ENCODE measurements around the gene LAMA4.

LAMA4 gene

GRCh38 chr6:112272799-112273198, 18.4 kb upstream of the LAMA4 start:
- no peak for DNase-seq (ENCODE audit: low read depth)

DNA sequence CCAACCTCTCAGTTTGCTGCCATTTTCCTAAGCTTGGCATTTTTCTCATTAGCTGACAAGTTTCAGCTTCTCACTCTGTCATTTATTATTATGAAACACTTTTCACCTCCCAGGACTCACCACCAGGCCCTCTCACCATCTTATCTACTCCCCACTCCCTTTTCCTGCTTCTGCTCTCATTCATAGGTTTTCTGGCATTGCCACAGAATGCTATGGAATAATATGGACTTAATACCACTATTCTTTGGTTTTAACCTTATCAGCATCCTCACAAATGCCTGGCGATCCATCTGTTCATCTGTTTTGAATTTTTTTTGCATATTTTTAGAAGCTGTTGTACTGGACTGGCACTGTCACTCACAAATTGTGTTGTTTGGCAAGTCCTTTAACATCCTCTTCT, 16.4 kb upstream of the LAMA4 start:
- DNase-seq (ENCODE audit: low read depth), result no peak

GRCh38 chr6:112269979-112270566, 15.7 kb upstream of the LAMA4 start:
- no peak for DNase-seq (ENCODE audit: low read depth)

DNA sequence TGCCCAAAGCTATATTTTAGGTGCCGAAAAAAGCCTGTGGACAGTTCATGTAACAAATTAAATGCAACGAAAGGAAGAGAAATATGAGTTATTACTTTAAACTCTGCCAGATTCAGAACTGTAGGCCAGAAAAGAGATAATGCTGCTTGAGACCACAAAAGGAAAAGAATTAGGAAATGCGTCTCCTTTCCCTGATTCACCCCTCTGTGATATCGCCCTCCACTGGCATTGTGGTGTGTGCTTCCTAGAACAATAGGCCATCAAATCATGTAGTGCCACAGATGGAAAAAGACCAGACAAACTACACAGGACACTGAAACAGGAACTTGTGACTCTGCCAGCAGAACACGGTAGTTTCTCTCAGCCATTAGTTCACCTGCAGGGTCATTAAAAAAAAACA, 14.7 kb upstream of the LAMA4 start:
- no peak for DNase-seq (ENCODE audit: low read depth)

DNA sequence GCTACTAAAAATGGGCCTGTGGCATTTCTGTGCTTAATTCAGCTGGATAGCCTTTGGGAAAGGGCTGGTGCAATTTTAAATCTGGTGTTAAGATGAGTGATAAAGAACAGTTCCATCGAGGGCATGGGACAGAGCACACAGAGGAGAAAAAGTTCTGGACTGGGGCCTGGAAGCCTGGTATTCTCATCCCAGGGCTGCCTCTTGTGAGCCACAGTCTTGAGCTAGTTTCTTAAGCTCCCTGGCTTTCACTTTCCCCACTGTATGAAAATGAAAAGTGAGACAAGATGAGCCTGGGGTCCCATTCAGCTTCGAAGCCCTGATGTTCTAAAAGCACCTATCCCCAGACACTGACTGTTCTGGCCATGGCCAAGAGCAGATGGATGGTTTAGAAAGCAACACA, 14.3 kb upstream of the LAMA4 start:
- DNase-seq (ENCODE audit: low read depth), result no peak

- DNase-seq (ENCODE audit: low read depth), result no peak
Measured at GRCh38 chr6:112268019-112268418, 13.7 kb upstream of the LAMA4 start.

DNA sequence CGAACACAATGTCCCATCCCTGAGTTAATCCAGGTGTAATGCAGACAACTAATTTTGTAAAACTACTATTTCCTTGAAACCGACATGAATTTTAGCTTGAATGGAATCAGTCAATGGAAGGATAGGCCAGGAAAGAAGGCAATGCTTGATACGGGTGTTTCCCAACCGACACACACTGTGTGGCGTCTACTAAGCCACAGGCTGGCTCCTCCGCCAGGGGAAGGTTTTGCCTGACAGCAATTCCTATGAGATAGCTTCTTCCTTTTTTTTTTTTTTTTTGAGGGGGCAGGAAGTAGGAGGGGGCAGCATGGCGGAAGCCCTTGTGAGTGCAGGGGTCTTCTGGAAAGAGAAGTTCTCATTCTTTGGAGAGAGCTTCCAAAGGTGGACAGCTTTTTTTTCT, 12.0 kb upstream of the LAMA4 start:
- DNase-seq (ENCODE audit: low read depth), result no peak

DNA sequence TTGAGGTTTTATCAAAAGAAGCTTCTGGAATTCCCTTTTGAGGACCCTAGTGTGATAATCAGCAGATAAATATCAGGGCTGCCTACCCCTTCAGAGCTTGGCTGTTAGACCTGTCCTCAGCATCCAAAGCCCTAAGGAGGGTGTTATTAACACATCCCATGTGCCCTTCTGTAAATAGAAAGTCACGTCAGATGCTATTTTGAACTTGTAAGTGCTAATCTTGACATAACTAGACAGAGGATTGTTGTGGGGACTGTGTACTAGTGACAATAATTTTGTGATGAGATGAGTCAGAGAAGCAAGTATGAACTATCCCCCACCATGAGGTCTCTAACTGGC, 4.9 kb upstream of the LAMA4 start:
- DNase-seq (ENCODE audit: low read depth), result no peak

GRCh38 chr6:112258642-112259336, 4.4 kb upstream of the LAMA4 start:
- DNase-seq (ENCODE audit: low read depth), result no peak

GRCh38 chr6:112257178-112257855, 3.0 kb upstream of the LAMA4 start:
- no peak for DNase-seq (ENCODE audit: low read depth)

DNA sequence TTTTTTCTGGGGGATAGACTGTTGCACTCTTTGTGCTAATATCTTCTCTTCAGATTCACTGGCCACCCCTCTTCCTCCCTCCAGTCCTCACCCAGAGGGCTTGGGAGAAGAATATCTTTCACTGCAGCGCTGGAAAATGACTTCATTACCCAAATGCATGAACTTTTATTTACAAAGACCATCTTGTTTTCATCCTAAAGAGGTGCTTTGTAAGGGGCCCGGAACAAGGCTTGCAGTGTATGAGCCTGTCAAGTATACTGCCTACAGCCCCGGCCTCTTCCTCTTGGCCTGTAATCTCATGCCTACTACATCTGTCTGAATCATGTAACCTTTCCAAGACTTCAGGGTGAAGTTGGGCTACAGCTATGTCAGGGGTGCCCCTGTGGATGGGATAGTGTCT, 554 bp upstream of the LAMA4 start:
- DNase-seq (ENCODE audit: low read depth), result no peak

GRCh38 chr6:112253498-112253840, 898 bp downstream of the LAMA4 start:
- no peak for DNase-seq (ENCODE audit: low read depth)

DNA sequence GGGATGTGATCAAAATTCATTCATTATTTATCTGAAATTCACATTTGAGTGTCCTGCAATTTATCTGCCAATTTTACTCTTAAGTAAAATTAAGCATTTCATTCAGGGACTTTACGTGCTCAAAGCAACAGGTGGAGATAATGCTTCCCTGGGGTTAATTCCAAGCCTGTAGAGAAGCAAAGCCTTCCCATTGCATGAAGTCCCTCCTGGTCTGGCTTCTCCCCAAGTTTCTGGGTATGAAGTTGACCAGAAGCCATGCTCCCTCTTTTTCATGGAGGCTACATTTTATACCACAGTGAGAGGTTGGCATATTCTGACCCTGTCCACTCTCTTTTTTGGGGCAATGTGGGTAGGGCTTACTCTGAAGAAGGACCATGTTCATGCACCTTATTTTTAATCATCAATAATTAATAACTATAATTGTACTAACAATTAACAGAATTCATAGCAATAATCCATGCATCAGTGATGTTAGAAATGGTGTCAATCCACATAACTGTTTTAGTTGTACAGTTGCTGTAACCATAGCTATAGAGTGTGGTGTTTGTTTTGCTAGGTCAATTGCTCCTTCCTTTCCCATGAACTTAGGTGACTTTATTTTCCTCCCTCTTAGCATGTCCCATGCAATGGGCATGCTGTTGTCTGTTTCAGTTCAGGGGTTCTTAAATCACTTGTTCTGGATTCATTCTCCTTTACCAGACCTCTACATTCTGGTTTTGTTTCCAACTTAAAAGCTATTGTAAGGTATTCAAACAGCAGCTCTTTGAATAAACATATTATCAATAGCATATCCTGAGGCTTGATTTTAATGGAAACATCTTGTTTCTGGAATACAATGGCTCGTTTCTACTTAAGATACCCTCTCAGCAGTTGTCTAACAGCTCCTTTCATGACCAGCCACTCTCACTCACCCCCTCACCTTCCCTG, 1.5 kb downstream of the LAMA4 start:
- no peak for DNase-seq (ENCODE audit: low read depth)

- no peak for DNase-seq (ENCODE audit: low read depth)
Measured at GRCh38 chr6:112251171-112251875, 3.0 kb downstream of the LAMA4 start.

DNA sequence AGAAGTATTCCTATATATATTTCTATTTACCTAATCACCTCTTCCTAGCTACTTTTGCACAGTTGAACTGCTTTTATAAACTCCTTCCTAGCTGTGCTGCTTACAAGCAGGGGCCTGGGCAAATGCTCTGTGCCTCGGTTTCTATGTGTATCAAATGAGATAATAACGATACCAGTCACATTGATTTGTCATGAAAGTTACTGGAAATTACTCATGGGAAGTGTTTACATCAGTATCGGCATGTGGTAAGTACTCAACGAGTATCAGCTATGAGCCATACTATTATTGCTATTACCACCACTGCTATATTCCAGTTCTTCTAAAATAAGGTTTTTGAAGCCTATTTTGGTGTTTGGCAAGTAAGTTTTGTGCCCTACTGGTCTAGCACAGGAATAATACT, 4.9 kb downstream of the LAMA4 start:
- DNase-seq (ENCODE audit: low read depth), result no peak

DNA sequence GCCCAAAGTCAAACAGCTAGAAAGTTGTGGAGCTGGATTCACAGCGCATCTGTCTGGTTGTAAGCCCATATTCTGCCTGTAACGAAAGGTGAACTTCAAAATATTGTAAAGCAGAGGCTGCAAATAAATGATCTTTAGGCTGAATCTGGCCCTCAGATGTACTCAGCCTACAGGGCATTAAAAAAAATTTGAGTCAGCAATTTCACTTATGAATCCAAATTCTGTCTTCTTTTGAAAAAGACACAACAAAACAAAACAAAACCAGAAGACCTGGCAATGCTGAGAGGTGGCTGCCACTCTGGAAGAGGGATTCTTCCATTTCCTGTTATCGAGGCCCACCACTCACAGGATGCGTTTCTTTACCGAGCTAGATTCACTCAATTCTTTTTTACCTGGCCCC, 7.1 kb downstream of the LAMA4 start:
- DNase-seq (ENCODE audit: low read depth), result no peak

GRCh38 chr6:112245511-112246203, 8.7 kb downstream of the LAMA4 start:
- no peak for DNase-seq (ENCODE audit: low read depth)

GRCh38 chr6:112243861-112244827, 10.2 kb downstream of the LAMA4 start:
- DNase-seq (ENCODE audit: low read depth), result no peak

GRCh38 chr6:112241820-112242429, 12.4 kb downstream of the LAMA4 start:
- no peak for DNase-seq (ENCODE audit: low read depth)

GRCh38 chr6:112237595-112237994, 16.8 kb downstream of the LAMA4 start:
- DNase-seq (ENCODE audit: low read depth), result no peak
